Liver (tissue), 9 donors: ENCODE results near the gene VWA3A. TPM values are rescaled to one million over a fixed set of nuclear protein-coding genes. Genes with fewer than 3 reads are reported as not detected.
"Not testable (repeated sequence)": the region's sequence is repeated elsewhere in the genome, so short reads cannot be mapped to it uniquely, and the experiment has no call there.

Experiments
- DNase-seq: peaks from one replicate; pipeline ENCODE4 v3.0.0-alpha.2; 2017; ENCODE audit warnings: low spot score
- H3K27ac ChIP-seq, 2 donors: one replicate each; pipeline ENCODE4 v1.7.0; 2013; ENCODE audit warnings: inconsistent platforms in 2 of 2, low read length in 2 of 2, control low read depth in 1 of 2, low read depth in 1 of 2, mild to moderate bottlenecking in 1 of 2
- H3K27me3 ChIP-seq, 4 donors: one replicate each; pipeline versions ENCODE4 v1.6.1 to v1.7.0; 2013; ENCODE audit warnings: low read length in 3 of 4, inconsistent platforms in 1 of 4, mild to moderate bottlenecking in 1 of 4, moderate library complexity in 1 of 4; ENCODE audit not compliant: control insufficient read depth in 4 of 4, insufficient read depth in 4 of 4
- H3K36me3 ChIP-seq, 4 donors: one replicate each; pipeline versions ENCODE4 v1.6.1 to v1.7.0; 2013; ENCODE audit warnings: low read length in 3 of 4, mild to moderate bottlenecking in 3 of 4, low read depth in 1 of 4, moderate library complexity in 1 of 4; ENCODE audit not compliant: control insufficient read depth in 4 of 4, insufficient read depth in 3 of 4
- H3K4me1 ChIP-seq, 4 donors: one replicate each; pipeline versions ENCODE4 v1.6.1 to v1.7.0; 2013; ENCODE audit warnings: low read length in 3 of 4, mild to moderate bottlenecking in 3 of 4, moderate library complexity in 1 of 4; ENCODE audit not compliant: control insufficient read depth in 4 of 4, insufficient read depth in 4 of 4
- H3K4me3 ChIP-seq, 3 donors: one replicate each; pipeline versions ENCODE4 v1.6.1 to v1.7.0; 2013; ENCODE audit warnings: low read length in 3 of 3, control low read depth in 1 of 3, low read depth in 1 of 3, mild to moderate bottlenecking in 1 of 3
- H3K9ac ChIP-seq, 2 donors: one replicate each; pipeline ENCODE4 v1.7.0; 2013; ENCODE audit warnings: low read length in 2 of 2, mild to moderate bottlenecking in 2 of 2, moderate library complexity in 2 of 2, control low read depth in 1 of 2, low read depth in 1 of 2
- H3K9me3 ChIP-seq, 4 donors: one replicate each; pipeline versions ENCODE4 v1.6.1 to v1.7.0; 2013; ENCODE audit warnings: low read length in 3 of 4; ENCODE audit not compliant: control insufficient read depth in 4 of 4
- EGR1 ChIP-seq, 2 donors: IDR thresholded peaks; 2 replicates each; pipeline ENCODE4 v1.6.1; 2016 to 2018; ENCODE audit warnings: antibody characterized with exemption in 2 of 2, low read depth in 2 of 2
- FOXA1 ChIP-seq: IDR thresholded peaks from 2 replicates; pipeline ENCODE4 v1.6.1; 2016; ENCODE audit warnings: antibody characterized with exemption
- FOXA2 ChIP-seq: IDR thresholded peaks from 2 replicates; pipeline ENCODE4 v1.6.1; 2016; ENCODE audit warnings: antibody characterized with exemption
- HNF4A ChIP-seq, 2 donors: conservative IDR thresholded peaks; 2 replicates each; pipeline ENCODE4 v1.6.1; 2016; ENCODE audit warnings: antibody characterized with exemption in 2 of 2, mild to moderate bottlenecking in 2 of 2
- JUND ChIP-seq, 2 donors: IDR thresholded peaks; 2 replicates each; pipeline ENCODE4 v1.6.1; 2016; ENCODE audit warnings: antibody characterized with exemption in 2 of 2
- NR2F2 ChIP-seq: IDR thresholded peaks from 2 replicates; pipeline ENCODE4 v1.6.1; 2016; ENCODE audit warnings: antibody characterized with exemption
- RAD21 ChIP-seq, 2 donors: IDR thresholded peaks; 2 replicates each; pipeline ENCODE4 v1.6.1; 2016; ENCODE audit warnings: antibody characterized with exemption in 2 of 2, mild to moderate bottlenecking in 2 of 2
- TAF1 ChIP-seq: conservative IDR thresholded peaks from 2 replicates; pipeline ENCODE4 v1.6.1; 2016; ENCODE audit warnings: antibody characterized with exemption, mild to moderate bottlenecking
- YY1 ChIP-seq: IDR thresholded peaks from 2 replicates; pipeline ENCODE4 v1.6.1; 2016; ENCODE audit warnings: antibody characterized with exemption, mild to moderate bottlenecking
- WGBS: extraction: QIAGEN DNeasy Blood & Tissue Kit; methylation state at CpG from one replicate; pipeline ENCODE4 v1.1.7; 2013; 5-methylcytosine and 5-hydroxymethylcytosine counted together
- polyA plus RNA-seq, 2 donors: library from polyadenylated mRNA; stranded (reverse) in 1 of 2; unstranded in 1 of 2; fragments of 200-250 nt in 1 of 2; fragments of >200 nt in 1 of 2; fragmentation: Nextera tagmentation in 1 of 2; extraction: Ambion mirVana in 1 of 2; gene quantifications; one replicate each; pipeline versions ENCODE4 v1.2.1 to v1.2.3, GENCODE V29; 2013 to 2015
- total RNA-seq, 2 donors: library from RNA; depleted of rRNA; stranded (reverse); fragments of >200 nt; gene quantifications; one replicate each; pipeline ENCODE4 v1.2.3, GENCODE V29; 2014
- TF ChIP-seq, protein P1 (sequence below): IDR thresholded peaks from 2 replicates; pipeline ENCODE4 v1.6.1; 2016; ENCODE audit warnings: antibody characterized with exemption
- TF ChIP-seq, protein P2 (sequence below): IDR thresholded peaks from 2 replicates; pipeline ENCODE4 v1.6.1; 2016; ENCODE audit warnings: antibody characterized with exemption
- TF ChIP-seq, protein P3 (sequence below): IDR thresholded peaks from 2 replicates; pipeline ENCODE4 v1.6.1; 2016; ENCODE audit warnings: antibody characterized with exemption, mild to moderate bottlenecking
- donor health status: healthy.
- donor health status: healthy.
- donor health status: healthy.
- donor health status: healthy.
- donor health status: healthy.

The VWA3A gene, protein sequence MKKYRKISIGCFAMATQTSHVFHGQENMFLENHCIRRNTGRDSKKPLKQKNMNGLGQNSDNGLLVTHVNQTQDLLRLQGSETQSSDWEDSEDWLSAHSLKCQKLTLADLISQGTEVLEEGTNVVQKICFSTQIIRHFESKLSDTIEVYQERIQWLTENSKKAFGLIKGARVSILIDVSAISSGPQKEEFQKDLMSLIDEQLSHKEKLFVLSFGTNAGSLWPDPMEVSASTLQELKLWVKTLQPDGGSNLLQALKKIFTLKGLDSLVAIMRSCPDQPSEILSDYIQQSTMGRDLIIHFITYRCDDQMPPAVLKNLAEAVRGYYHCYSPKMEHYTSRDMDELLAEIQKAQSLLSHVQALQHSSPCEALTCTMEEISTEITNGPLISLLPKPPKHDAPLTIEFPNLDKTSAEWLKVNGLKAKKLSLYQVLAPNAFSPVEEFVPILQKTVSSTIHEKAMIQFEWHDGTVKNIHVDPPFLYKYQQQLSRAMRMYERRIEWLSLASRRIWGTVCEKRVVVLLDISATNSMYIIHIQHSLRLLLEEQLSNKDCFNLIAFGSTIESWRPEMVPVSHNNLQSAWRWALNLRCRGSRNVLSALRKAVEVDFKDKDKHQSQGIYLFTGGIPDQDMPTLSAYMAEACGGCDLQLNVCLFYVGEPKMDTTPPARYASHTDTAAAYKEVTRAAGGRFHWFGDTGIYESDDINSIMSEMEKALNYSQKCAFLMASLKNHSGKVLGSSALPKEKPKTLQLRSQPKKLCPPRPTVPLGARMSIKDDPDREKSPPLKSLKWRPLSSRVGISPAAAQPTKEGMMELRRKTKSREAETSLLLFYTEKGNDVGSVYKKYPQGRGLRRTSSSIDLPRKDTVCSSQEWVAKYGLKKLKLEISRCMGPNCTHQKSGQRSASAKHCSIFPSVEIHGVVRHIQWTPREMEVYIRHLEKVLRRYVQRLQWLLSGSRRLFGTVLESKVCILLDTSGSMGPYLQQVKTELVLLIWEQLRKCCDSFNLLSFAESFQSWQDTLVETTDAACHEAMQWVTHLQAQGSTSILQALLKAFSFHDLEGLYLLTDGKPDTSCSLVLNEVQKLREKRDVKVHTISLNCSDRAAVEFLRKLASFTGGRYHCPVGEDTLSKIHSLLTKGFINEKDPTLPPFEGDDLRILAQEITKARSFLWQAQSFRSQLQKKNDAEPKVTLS
- total RNA-seq (under 1 TPM; 0.05 to 0.17 TPM), polyA plus RNA-seq (not detected)

DNA sequence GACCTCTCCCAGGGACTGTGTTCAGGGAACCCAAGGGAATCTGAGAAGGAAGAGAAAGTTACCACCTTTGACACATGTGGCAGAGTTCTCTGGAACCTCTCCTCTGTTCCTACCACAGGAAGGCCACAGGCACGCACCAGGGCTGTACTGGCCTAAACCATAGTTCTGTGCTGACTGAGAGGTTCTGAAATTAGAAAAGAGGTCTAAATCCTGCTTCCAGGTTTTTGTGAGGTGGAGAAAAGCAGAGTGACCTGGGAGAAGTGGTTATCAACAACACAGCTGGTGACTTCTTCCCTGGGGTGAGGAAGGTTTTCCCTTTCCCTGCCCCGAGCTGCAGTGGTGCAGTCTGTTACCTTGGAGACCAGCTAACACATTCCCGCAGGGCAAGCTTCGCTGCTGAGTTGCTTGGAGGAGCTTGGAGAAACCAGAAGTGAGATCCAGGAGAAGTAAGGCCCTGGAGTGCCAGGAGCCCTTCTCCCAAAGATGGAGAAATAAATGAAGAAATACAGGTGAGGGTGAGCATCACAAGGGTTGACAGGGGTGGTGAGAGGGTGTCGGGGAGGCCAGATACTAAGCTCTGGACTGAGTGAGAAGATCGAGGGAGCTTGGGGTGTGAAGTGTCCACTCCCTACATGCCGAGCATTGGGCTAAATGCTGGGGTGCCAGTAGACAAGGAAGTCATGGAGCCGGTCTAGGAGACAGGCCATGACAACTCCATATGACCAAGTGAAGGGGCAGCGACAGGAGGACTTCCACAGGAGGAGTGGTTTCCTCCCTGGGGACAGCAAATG is at the start of gene VWA3A:
Gene VWA3A (plus strand): TSS at position 399 of the 791 bp plus-strand sequence. CDS start 97 bp downstream, at position 496.
- Histone ChIP-seq H3K9me3 (no peaks in the 10 kb centered on the region), H3K36me3 (no peaks in the 10 kb centered on the region), H3K27ac (no peak within 1 kb of the TSS), H3K27me3 (no peaks in the 10 kb centered on the region), H3K4me1 (no peaks in the 10 kb centered on the region), H3K4me3 (no peak within 1 kb of the TSS), H3K9ac (no peak within 1 kb of the TSS)
- 60% methylated on average over 9 of the region's 9 CpGs for whole genome bisulfite sequencing
- TF ChIP-seq EGR1 (IDR thresholded peaks at IDR 0.05; ENCODE audit: low read depth in 2 of 2): no peak
- no peak for TF ChIP-seq FOXA1
- TF ChIP-seq TAF1: no peak
- TF ChIP-seq, protein P1, sequence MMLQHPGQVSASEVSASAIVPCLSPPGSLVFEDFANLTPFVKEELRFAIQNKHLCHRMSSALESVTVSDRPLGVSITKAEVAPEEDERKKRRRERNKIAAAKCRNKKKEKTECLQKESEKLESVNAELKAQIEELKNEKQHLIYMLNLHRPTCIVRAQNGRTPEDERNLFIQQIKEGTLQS: no peak
- TF ChIP-seq HNF4A (conservative IDR thresholded peaks at IDR 0.05): no peak
- TF ChIP-seq FOXA2: no peak
- TF ChIP-seq, protein P2, sequence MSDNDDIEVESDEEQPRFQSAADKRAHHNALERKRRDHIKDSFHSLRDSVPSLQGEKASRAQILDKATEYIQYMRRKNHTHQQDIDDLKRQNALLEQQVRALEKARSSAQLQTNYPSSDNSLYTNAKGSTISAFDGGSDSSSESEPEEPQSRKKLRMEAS: no peak
- TF ChIP-seq RAD21 (IDR thresholded peaks at IDR 0.05): no peak
- TF ChIP-seq JUND (IDR thresholded peaks at IDR 0.05): no peak
- TF ChIP-seq, protein P3, sequence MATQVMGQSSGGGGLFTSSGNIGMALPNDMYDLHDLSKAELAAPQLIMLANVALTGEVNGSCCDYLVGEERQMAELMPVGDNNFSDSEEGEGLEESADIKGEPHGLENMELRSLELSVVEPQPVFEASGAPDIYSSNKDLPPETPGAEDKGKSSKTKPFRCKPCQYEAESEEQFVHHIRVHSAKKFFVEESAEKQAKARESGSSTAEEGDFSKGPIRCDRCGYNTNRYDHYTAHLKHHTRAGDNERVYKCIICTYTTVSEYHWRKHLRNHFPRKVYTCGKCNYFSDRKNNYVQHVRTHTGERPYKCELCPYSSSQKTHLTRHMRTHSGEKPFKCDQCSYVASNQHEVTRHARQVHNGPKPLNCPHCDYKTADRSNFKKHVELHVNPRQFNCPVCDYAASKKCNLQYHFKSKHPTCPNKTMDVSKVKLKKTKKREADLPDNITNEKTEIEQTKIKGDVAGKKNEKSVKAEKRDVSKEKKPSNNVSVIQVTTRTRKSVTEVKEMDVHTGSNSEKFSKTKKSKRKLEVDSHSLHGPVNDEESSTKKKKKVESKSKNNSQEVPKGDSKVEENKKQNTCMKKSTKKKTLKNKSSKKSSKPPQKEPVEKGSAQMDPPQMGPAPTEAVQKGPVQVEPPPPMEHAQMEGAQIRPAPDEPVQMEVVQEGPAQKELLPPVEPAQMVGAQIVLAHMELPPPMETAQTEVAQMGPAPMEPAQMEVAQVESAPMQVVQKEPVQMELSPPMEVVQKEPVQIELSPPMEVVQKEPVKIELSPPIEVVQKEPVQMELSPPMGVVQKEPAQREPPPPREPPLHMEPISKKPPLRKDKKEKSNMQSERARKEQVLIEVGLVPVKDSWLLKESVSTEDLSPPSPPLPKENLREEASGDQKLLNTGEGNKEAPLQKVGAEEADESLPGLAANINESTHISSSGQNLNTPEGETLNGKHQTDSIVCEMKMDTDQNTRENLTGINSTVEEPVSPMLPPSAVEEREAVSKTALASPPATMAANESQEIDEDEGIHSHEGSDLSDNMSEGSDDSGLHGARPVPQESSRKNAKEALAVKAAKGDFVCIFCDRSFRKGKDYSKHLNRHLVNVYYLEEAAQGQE: no peak
- TF ChIP-seq NR2F2: no peak
- TF ChIP-seq YY1: no peak
- DNase-seq: no peak

DNA sequence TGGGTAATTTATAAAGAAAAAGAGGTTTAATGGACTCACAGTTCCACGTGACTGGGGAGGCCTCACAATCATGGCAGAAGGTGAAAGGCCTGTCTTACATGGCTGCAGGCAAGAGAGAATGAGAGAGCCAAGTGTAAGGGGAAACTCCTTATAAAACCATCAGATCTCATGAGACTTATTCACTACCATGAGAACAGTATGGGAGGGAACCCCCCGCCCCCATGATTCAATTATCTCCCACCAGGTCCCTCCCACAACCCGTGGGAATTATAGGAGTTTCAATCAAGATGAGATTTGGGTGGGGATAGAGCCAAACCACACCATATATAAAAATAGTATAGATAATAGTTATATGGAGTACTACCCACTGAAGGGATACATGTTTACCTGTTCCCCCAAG is 48.5 kb upstream of the VWA3A start:
- DNase-seq, H3K27ac ChIP-seq, H3K4me1 ChIP-seq, H3K9me3 ChIP-seq, H3K27me3 ChIP-seq, H3K36me3 ChIP-seq, H3K4me3 ChIP-seq, H3K9ac ChIP-seq: not testable (repeated sequence)
- WGBS: 96% methylated on average over 3 of the region's 3 CpGs

DNA sequence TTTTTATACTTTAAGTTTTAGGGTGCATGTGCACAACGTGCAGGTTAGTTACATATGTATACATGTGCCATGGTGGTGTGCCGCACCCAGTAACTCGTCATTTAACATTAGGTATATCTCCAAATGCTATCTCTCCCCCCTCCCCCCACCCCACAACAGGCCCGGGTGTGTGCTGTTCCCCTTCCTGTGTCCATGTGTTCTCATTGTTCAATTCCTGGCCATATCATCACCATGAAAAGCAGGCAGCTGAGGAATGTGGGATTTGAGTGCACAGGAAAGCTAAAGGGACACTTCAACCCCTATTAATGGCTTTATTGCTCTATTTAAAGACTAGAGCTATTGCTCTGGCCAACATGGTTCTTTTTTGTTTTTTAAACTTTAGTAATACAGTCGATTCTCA is 46.5 kb upstream of the VWA3A start:
- WGBS: 70% methylated on average over 5 of the region's 5 CpGs
- H3K27ac ChIP-seq, DNase-seq, H3K36me3 ChIP-seq, H3K9me3 ChIP-seq, H3K4me1 ChIP-seq, H3K9ac ChIP-seq, H3K4me3 ChIP-seq, H3K27me3 ChIP-seq: not testable (repeated sequence)
